HG03066 (cell line): Measurements from ENCODE around the gene BBOX1.
"Not testable (repeated sequence)": the region's sequence is repeated elsewhere in the genome, so short reads cannot be mapped to it uniquely, and the experiment has no call there.

Experiments used
- ATAC-seq: cut with Tn5 transposase; IDR thresholded peaks from one replicate; pipeline ENCODE4 v1.9.1; 2021; ENCODE audit warnings: low read depth; ENCODE audit not compliant: unreplicated experiment

Gene BBOX1, protein sequence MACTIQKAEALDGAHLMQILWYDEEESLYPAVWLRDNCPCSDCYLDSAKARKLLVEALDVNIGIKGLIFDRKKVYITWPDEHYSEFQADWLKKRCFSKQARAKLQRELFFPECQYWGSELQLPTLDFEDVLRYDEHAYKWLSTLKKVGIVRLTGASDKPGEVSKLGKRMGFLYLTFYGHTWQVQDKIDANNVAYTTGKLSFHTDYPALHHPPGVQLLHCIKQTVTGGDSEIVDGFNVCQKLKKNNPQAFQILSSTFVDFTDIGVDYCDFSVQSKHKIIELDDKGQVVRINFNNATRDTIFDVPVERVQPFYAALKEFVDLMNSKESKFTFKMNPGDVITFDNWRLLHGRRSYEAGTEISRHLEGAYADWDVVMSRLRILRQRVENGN

DNA sequence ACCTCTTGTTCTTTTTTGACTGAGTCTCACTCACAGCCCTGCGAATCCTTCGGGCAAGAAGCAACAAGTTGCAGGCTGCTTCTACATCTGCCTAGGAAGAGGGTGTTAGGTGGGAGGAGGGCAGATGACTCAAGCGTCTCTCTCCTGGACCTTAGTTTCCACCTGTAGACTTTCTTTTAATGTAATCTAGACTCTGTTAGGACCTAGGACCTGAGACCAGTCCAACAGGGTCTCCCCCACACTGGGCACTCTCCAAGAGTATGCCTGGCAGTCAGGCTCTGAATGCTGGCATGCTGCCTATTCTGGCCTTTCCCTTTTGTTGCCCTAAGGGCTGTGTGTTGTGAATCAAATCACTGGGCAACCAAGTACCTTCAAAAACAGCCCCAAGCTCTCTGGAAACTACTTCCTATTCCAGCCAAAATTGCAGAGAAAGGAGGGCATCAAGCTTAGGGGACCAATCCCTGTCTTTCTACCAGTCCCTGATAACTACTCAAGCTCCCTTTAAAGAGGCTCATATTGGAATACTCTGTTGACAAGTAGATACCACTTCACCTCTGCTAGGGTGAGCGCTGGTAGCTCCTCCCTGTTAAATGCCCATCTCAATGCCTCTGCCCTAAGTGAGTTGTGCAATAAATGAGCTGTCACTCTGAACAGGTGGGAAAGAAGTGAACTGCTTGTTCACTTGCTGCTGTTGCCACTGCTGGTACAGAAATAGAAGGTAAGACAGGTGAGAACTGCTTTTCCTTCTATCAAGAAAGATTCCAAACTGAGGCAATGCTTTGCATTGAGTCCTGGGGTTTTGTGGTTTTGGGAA, at the start of gene BBOX1:
Gene BBOX1, plus strand, starts transcription at position 514 of the 814 bp plus-strand sequence. CDS start 14,616 bp downstream, outside the sequence.
- no peak for ATAC-seq

DNA sequence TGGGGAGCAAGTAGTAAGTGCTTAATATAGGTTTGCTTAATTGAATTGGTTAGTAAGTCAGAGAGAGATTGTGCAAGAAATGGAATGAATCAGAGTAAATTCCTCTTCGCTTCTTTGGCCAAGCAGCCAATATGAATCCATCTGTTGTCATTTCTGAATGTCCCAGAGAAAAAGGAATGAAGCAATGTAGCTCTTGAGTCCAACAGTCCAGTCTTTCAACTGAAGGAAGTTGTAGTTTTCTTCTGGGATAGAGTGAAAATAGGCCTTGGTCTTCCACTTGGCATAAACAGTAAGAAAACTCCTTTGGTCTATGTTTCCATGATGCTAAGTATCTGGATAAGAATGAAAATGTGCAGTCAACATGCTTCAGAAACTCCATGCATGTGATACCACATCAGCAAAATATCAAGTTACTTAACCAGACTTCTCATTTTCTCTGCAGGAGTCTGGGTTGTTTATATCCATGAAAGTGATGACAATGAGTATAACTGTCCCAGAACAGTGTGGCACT, 48.5 kb upstream of the BBOX1 start:
- no peak for ATAC-seq

DNA sequence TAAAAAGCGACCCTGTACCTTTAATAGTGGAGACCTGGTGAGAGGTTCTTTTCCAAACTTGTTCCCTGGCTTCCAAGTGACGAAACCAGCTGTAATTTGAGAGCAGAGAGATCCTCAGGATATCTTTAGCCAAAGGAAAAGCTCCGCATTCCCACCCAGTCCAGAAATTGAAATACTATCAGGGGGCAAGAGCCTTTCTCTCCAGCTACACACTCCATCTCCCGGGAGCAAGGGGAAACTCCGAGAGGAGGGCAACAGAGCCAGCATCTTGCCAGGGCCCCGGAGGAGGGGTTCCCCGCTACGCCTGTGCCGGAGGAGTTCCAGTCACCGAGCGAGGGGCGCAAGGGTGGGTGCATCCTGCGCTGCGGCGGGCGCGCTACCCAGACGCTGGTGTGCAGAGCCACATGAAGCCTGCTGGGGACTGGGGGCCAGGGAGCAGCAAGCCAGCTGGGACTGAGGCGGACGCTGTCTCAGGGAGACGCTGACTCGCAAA, 46.6 kb upstream of the BBOX1 start, which contains the start of gene FIBIN:
Gene FIBIN, plus strand, starts transcription at position 148 of the 493 bp plus-strand sequence. CDS start 415 bp downstream, outside the sequence.
- no peak for ATAC-seq

DNA sequence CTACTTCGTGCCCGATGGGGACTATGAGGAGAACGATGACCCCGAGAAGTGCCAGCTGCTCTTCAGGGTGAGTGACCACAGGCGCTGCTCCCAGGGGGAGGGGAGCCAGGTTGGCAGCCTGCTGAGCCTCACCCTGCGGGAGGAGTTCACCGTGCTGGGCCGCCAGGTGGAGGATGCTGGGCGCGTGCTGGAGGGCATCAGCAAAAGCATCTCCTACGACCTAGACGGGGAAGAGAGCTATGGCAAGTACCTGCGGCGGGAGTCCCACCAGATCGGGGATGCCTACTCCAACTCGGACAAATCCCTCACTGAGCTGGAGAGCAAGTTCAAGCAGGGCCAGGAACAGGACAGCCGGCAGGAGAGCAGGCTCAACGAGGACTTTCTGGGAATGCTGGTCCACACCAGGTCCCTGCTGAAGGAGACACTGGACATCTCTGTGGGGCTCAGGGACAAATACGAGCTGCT, 46.0 kb upstream of the BBOX1 start:
- no peak for ATAC-seq

DNA sequence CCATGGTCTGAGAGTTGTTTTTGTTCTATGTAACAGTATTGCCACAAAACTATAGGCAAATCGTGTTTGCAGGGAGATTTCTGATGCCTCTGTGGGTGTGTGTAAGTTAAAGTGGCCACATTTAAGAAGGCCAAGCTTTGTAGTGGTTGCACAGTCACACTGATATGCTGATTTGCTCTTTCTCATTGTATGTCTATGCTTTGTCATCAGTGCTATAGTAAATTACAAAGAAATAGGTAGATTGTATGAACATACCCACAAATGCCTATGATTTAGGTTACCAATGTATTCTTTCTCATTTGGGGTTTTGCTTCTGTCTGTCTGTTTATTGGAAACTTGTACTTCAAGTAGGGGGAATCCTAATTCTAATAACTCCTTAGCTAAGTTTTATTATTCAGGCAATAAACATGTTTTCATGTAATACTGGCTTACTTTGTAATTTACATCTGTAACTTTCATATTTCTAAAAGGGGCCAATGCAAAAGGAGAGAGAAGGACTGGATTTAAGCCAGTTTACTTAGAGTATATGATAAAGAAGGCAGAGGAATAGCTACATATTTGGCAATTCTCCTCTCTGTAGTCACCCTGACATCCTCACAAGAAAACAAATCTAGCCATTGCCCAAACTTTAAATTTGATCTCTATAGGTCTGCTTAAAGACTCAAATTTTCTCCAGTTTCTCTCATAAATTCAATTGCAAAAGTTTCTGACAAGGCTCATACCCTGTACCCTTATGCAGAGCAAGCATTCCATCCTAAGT, 44.7 kb upstream of the BBOX1 start:
- no peak for ATAC-seq

DNA sequence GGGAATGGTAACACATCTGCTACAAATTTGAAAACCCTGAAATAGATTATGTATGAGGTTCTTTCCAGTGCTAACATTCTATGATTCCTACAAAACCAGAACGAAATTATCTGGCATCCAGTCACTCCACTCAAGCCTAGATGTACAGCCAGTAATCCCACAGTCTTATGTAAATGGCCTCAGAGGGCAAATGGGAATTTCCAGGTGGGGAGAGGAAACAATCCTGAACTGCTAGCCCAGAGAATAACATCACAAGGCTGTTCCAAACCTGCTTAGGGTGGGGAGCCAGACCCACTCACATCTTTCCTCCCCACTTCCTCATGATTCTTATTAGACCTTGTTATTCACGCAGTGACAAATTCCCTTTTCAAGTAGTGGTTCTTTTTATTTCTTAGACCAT, 43.2 kb upstream of the BBOX1 start:
- no peak for ATAC-seq

DNA sequence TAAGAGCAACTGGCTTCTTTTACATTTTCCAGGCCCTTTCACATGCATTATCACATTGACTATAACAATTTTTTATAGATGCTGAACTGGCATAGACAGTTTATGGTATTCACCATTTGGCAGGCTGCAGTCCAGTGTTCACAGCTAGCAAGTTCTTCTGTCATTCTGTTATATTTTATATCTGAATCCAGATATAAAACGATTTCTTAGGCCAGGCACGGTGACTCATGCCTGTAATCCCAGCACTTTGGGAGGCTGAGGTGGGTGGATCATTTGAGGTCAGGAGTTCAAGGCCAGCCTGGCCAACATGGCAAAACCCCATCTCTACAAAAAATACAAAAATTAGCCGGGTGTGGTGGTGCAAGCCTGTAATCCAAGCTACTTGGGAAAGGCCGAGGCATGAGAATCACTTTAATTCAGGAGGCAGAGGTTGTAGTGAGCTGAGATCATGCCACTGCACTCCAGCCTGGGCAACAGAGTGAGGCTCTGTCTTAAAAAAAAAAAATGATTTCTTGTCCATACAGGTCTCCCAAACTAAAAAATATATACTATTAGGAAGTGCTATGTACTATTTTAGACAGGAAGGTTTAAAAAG, 39.4 kb upstream of the BBOX1 start:
- not testable (repeated sequence) for ATAC-seq

DNA sequence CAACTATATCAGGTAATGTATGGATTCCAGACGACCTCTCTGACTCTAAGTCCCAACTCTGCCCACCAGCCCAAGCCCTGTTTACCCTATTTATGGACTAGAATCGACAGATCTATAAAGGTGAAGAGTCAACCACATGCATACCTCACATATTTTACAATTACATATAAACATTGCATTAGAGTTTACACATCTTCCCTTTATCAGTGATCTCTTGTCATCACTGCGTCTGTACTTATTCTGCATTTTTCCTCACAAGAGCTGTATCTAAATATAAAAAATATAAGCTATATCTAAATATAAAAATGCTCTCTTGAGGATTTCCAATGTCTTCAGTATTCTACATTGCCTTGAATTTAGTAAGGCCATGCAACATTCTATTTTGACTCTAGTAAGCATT, 38.2 kb upstream of the BBOX1 start:
- no peak for ATAC-seq

DNA sequence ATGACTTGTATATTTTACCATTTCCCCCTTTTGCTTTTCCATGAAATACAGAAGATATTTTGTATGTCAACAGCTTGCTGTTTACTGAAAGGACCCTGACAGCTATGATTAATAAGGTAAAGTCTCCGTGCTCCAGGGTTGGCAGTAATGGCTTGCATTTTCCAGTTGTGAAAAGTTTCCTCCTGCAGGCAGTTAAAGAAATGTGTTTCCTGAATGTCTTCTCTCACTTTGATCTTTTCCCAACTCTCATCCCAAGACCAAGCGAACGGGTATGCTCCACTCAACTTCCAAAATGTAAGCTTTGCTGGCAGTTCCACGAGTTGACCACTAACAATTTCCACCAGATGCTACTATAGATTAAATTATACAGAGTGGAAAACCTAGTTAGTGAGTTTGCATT, 37.8 kb upstream of the BBOX1 start:
- ATAC-seq, result no peak

DNA sequence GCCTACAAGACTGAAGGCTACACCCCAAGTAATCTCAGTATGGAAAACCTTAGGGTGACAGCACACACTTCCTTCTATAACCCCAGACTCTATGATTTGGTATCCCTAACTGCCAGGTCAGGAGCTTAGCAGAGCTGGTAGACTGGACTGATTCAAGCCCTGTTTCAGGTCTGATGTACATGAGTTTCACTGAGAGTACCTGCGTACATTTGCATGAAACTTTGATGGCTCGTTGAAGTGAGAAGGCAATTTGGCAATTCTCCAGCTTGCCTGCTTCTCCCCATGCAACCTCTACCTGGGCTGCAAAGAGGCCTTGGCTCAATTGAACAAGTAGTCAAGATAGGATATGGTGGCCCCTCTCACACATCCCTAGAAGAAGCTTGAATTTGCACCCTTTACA, 36.5 kb upstream of the BBOX1 start:
- no peak for ATAC-seq

DNA sequence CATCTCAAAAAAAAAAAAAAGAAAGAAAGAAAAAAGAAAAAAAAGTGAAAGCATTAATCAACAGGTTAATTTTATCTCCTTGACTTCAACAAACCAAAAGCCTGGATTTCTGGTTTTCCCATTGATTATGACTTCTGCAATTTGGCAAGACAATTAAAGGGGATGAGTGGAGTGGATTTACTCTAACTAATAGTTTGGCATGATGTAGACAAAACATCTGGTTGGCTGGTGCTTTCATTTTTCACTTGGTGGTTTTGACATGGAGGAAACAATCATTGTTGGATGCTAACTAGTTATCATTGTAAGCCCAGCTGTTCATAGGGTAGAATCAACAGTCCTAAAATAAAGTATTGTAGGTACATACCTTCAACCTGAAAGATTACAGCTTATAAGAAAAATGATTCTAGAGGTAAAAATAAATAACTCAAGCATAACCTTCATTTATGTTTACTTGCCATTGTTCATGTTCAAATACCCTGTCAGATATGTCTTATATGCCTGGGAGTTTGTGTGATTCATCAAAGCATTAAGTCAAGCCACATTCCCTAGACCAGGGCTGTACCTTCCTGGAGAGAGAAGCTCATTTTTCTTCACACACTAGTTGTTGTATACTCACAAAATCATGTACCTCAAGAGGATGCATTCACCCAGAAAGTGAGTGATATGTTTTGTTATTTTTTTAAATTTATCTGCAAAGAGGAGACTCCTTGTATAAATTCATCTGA, 31.6 kb upstream of the BBOX1 start:
- ATAC-seq, result no peak

DNA sequence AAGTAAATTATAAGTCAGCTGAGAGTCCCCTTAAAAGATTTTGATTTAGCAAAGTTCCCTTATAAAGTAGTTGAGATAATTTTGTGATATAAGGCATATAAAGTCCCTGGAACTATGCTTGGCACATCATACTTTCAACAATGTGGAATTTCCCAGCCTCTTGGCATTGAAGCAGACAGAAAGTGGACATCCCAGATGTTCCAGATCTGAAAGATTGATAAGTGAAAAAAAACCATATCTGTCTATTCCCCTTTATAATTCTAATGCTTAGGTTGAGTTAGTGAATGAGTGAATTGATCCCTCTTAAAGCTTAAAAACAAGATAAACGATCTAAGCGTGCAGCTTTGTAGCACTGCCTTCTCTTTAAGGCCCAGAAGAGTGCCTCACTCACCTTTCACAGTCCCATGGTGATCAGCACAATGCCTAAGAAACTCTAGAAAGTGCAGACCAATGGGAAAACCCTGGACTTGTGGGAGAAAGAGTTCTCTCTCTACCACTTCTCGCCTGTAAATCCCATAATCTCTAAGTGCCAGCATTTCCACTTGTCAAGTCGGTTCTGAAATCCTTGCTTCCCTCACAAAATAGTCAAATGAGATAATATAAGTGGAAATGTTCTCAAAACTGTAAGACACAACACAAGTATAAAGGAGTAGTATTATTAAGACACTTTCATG, 28.9 kb upstream of the BBOX1 start:
- no peak for ATAC-seq

DNA sequence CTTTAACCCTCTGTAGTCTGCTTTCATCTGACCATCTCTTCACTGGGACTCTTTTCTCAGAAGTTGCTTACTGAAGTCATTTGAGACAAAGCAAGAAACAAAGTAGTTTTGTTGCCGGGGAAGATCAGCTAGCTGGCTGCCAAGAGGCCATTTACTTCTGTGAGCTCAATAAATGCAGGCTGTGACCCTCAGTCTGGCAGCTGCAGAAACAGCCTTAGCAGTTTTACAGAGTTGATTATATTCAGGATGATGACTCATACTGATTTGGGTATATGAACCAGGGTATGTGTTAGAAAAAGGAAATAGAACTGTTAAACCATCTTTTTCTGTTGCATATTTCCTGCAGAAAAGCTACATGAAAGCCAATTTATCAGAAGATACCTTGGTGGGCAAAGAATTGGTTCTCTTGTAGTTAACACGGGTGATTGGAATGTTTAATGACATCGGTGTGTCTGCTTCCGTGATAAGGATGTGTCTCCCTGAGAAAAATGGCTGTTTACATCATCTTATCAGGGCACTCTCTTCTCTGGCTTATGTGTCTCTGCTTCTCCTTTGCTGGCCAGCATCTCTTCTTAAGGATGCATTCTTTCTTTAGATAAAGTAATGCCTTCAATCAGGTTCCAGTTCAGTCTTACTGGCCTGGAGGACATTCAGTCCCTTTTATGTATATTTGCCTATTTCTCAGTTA, 28.2 kb upstream of the BBOX1 start:
- ATAC-seq, result no peak

DNA sequence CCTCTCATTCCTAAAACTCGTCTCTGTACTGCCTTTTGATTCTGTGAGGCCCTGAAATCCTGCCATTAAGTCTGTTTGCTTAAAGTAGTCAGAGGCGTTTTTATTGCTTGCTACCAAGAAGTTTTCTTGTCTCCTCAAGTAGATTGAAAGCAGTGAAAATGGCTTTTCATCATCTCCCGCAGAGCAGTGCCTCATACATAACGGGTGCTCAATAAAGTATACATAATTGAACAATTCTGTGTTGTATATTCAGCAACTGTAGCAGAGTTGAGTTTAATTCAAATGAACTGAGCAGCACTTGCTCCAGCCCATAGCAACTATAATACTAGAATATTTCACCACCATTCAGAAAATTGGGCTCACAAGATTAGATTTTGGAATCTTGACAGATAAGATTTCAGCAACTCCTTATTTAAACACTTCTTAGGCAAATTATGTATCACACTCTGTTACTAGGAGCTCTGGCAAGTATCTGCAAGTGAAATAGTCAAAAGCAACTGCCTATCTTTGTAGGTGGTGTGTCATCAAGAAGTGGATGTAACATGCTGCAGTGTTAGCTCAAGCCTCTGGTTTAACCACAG, 26.7 kb upstream of the BBOX1 start:
- ATAC-seq, result no peak

DNA sequence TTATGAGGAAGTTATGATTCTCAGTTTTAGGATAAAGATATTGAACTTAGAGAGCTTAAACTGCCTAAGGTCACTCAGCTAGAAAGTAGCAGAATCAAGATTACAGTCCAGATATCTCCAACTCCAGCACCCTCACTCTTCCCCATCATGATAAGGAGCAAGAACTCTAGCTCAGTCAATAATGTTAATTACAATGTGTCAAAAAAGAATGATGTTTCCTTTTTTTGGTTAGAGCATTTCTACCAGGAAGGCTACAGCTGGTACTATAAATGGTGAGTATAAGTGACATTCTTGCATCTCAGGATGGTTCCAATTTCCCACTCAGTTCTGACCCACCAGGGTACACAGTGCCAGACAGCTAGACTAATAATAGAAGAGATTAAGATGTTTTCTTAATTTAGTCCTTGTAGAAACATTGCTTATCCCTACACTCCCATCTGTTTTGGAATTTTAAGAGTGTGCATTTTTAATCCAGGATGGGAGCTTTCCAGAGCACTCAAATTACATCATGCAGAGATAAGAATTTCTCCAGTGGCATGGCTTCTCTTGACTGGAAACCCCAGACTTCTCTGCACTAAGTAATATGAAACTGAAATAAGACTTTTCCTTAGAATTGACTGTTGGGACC, 21.6 kb upstream of the BBOX1 start:
- no peak for ATAC-seq

DNA sequence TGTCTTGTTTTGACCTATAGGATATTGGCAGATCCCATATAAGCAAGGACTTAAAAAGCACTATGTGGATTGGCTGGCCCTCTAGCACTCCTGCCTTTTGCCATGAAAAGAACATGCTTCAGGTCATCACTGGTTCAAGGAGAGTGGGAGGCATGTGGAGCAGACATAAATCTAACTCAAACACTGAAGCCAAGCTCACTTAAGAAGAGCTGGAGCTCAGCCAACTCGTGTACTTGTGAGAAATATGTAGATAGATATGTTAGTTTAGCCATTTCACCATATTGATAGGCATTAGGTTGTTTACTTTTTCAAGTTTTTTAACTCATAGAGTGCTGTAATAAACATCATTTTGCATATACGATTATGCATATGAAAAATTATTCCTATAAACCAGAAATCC, 19.9 kb upstream of the BBOX1 start:
- no peak for ATAC-seq

DNA sequence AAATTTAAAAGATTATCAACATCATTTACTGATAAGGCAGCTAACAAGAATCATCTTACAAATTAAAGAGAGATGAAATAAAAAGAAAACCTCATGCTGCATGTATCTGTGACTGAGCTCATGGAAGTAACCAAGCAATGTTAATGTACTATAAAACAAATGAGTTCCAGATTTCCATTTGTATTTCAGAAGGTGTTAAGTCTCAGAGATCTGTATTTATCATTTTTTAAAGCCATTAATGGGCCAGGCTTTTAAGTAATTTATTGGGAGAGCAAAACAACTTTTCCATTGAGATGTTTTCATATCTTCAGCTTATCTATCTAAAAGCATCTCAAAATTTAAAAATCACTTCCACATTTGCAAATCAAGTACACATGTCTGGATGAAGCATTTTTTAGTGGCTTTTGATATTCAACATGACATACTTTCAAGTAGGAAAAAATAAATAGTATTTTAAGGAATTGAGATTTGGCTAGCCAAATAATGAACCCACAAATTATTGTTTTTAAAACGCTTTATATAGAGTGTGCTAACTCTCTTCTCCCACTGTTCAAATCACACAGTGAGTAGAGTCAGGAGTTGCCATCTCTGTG, 17.9 kb upstream of the BBOX1 start:
- no peak for ATAC-seq
